PC-9 (cell line): ENCODE measurements around the gene FAM180A.

Experiments used
- EZH2 ChIP-seq: fragments of 200-600 bp; sonication (generic); IDR thresholded peaks from 2 replicates; pipeline ENCODE4 v1.8.0; 2017; ENCODE audit warnings: antibody characterized with exemption, low read depth
- TF ChIP-seq, protein P1 (sequence below): fragments of 200-600 bp; sonication (generic); conservative IDR thresholded peaks from 2 replicates; pipeline ENCODE4 v1.6.1; 2017; ENCODE audit warnings: mixed run types, antibody characterized with exemption, mild to moderate bottlenecking, moderate library complexity

DNA sequence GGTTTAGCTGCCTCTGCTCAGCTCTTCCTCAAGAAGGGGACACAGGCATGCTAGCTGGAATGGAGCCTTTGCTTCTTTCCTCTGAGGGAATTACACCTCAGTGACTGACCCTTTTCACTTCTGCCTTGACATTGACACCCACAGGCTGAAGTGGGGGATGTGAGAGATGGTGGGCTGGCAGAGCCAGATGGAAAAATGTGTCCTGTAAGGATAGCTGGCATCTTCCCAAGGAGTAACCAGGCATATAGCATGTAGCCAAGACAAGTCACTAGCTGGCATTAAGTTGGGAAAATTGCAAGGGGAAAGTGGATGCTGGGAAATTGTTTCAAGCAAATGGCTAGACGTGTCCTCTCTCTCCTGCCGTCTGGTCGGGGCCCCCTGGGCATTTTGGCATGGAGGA is 66.4 kb downstream of the FAM180A start:
- TF ChIP-seq, protein P1, sequence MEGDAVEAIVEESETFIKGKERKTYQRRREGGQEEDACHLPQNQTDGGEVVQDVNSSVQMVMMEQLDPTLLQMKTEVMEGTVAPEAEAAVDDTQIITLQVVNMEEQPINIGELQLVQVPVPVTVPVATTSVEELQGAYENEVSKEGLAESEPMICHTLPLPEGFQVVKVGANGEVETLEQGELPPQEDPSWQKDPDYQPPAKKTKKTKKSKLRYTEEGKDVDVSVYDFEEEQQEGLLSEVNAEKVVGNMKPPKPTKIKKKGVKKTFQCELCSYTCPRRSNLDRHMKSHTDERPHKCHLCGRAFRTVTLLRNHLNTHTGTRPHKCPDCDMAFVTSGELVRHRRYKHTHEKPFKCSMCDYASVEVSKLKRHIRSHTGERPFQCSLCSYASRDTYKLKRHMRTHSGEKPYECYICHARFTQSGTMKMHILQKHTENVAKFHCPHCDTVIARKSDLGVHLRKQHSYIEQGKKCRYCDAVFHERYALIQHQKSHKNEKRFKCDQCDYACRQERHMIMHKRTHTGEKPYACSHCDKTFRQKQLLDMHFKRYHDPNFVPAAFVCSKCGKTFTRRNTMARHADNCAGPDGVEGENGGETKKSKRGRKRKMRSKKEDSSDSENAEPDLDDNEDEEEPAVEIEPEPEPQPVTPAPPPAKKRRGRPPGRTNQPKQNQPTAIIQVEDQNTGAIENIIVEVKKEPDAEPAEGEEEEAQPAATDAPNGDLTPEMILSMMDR, result no peak
- TF ChIP-seq EZH2, result no peak
